K562 (cell line): ENCODE results near the gene OLFML2A. TPM values are rescaled to one million over a fixed set of nuclear protein-coding genes. Genes with fewer than 3 reads are reported as not detected.

Experiments used
- ATAC-seq: fragments of 200-7000 bp; cut with Tn5 transposase; 3 replicates; pipeline ENCODE4 v1.9.1; 2020; ENCODE audit warnings: moderate library complexity
- BruUV-seq: library from RNA; stranded (reverse); fragments of 400-500 nt; replicated peaks from 2 replicates; lab custom pipeline; 2021; lab: Mats Ljungman, UMichigan
- CTCF ChIA-PET: fragments of 300-600 bp; formaldehyde crosslinking; extraction: SDS; loops from one replicate; lab custom pipeline; 2021; ENCODE audit warnings: low intra/inter-chr PET ratio; lab: Yijun Ruan, JAX
- POLR2A ChIA-PET: fragments of 300-600, 350-650 bp; sonication (Branson Sonifier 250); formaldehyde crosslinking; extraction: SDS; loops from one replicate; lab custom pipeline; 2021; ENCODE audit warnings: antibody characterized with exemption, inconsistent platforms; lab: Yijun Ruan, JAX
- DNase-seq, 4 experiments: peaks; one replicate each; pipeline versions ENCODE4 v3.0.0 to v3.0.0-alpha.2; 2011 to 2018; ENCODE audit warnings: low spot score in 3 of 4, mixed read lengths in 3 of 4; ENCODE audit errors: extremely low read depth in 1 of 4
- FAIRE-seq: peaks from 2 replicates; lab custom pipeline; 2011; peaks lifted over from hg19 to GRCh38; lab: Jason Lieb, UNC
- H2AFZ ChIP-seq: 2 replicates; pipeline ENCODE4 v1.6.0; 2011; ENCODE audit warnings: low read depth, low read length, control low read depth, inconsistent platforms
- H3K27ac ChIP-seq: fragments of 200-600 bp; 3 replicates; pipeline ENCODE4 v1.8.0; 2011; ENCODE audit warnings: low read depth, mild to moderate bottlenecking, control low read depth, inconsistent platforms, low read length, moderate library complexity, mixed read lengths; ENCODE audit errors: extremely low read depth
- H3K27me3 ChIP-seq, 2 experiments: fragments of 300-600 bp in 1 of 2; 2 replicates in 1 of 2; 3 replicates in 1 of 2; pipeline versions ENCODE4 v1.6.0 to v1.8.0; 2011; ENCODE audit warnings: inconsistent platforms in 2 of 2, low read length in 2 of 2, mild to moderate bottlenecking in 1 of 2, mixed read lengths in 1 of 2, moderate library complexity in 1 of 2; ENCODE audit not compliant: control insufficient read depth in 2 of 2, insufficient read depth in 2 of 2
- H3K36me3 ChIP-seq: fragments of 300-600 bp; 3 replicates; pipeline ENCODE4 v1.8.0; 2011; ENCODE audit warnings: mild to moderate bottlenecking, low read length, inconsistent platforms; ENCODE audit not compliant: control insufficient read depth, insufficient read depth
- H3K4me1 ChIP-seq, 2 experiments: fragments of 200-600 bp in 1 of 2; replicated peaks in 1 of 2; 2 replicates in 1 of 2; 3 replicates in 1 of 2; pipeline versions ENCODE4 v1.5.1 to v1.8.0; 2011; ENCODE audit warnings: inconsistent platforms in 2 of 2, low read length in 2 of 2, mild to moderate bottlenecking in 1 of 2, mixed read lengths in 1 of 2, moderate library complexity in 1 of 2; ENCODE audit not compliant: control insufficient read depth in 2 of 2, insufficient read depth in 2 of 2
- H3K4me2 ChIP-seq: 2 replicates; pipeline ENCODE4 v1.6.1; 2011; ENCODE audit warnings: low read length, control low read depth, inconsistent platforms, mixed read lengths; ENCODE audit not compliant: insufficient read depth
- H3K4me3 ChIP-seq: fragments of 200-600 bp; sonication (generic), shearing (Covaris generic); 2 replicates; pipeline ENCODE4 v1.5.1; 2016; ENCODE audit warnings: control low read depth, inconsistent platforms
- H3K79me2 ChIP-seq: fragments of 200-600 bp; 3 replicates; pipeline ENCODE4 v1.8.0; 2011; ENCODE audit warnings: low read length, inconsistent platforms; ENCODE audit not compliant: control insufficient read depth, insufficient read depth
- H3K9ac ChIP-seq, 2 experiments: 2 replicates each; pipeline versions ENCODE4 v1.6.0 to v1.6.1; 2011; ENCODE audit warnings: low read depth in 2 of 2, low read length in 2 of 2, control low read depth in 1 of 2, inconsistent platforms in 1 of 2, mild to moderate bottlenecking in 1 of 2, mixed read lengths in 1 of 2; ENCODE audit not compliant: insufficient read depth in 1 of 2
- H3K9me1 ChIP-seq: one replicate; pipeline ENCODE4 v1.6.0; 2011; ENCODE audit warnings: inconsistent platforms, mild to moderate bottlenecking, low read length, moderate library complexity; ENCODE audit not compliant: control insufficient read depth, insufficient read depth
- H3K9me3 ChIP-seq: replicated peaks from 2 replicates; pipeline ENCODE4 v1.5.1; 2011; ENCODE audit warnings: low read depth, low read length, inconsistent platforms; ENCODE audit not compliant: control insufficient read depth, insufficient read depth
- H4K20me1 ChIP-seq: replicated peaks from 2 replicates; pipeline ENCODE4 v1.6.1; 2011; ENCODE audit warnings: low read length, inconsistent platforms, mixed read lengths; ENCODE audit not compliant: control insufficient read depth, insufficient read depth
- CBX1 ChIP-seq: sonication (generic); IDR thresholded peaks from 2 replicates; pipeline ENCODE4 v1.6.1; 2016; ENCODE audit warnings: antibody characterized with exemption, low read depth, mild to moderate bottlenecking
- KDM1A ChIP-seq, 2 experiments: fragments of 450-650 bp; IDR thresholded peaks; 2 replicates each; pipeline ENCODE4 v1.6.1; 2016; ENCODE audit warnings: mild to moderate bottlenecking in 2 of 2
- MTA2 ChIP-seq: fragments of 450-650 bp; IDR thresholded peaks from 2 replicates; pipeline ENCODE4 v1.6.1; 2016; ENCODE audit warnings: low read depth
- RB1 ChIP-seq: fragments of 450-650 bp; IDR thresholded peaks from 2 replicates; pipeline ENCODE4 v1.6.1; 2017; ENCODE audit warnings: low read depth, mild to moderate bottlenecking
- ZNF24 ChIP-seq: fragments of 450-650 bp; IDR thresholded peaks from 2 replicates; pipeline ENCODE4 v1.6.1; 2016
- WGBS: fragments of 100-300 bp; shearing (Covaris generic); methylation state at CpG from one replicate; pipeline ENCODE4 v1.1.6; 2016; ENCODE audit warnings: low coverage, mixed read lengths; ENCODE audit not compliant: insufficient coverage; ENCODE audit errors: missing lambda C conversion rate; 5-methylcytosine and 5-hydroxymethylcytosine counted together
- in situ Hi-C: fragments of 300-500 bp; cut with MboI; formaldehyde crosslinking; loops from 4 replicates; pipeline ENCODE4 v1.15.0; 2018; ENCODE audit warnings: inconsistent platforms, mixed read lengths
- intact Hi-C: fragments of 100-400 bp; cut with micrococcal nuclease; formaldehyde crosslinking; loops from 2 replicates; pipeline ENCODE4 v1.14.2; 2022
- polyA plus RNA-seq, 8 experiments: library from polyadenylated mRNA; depleted of rRNA in 4 of 8; stranded (reverse) in 5 of 8; unstranded in 3 of 8; fragments of >200 nt; fragmentation: Nextera tagmentation in 2 of 8; fragmentation: Illumina TruSeq in 1 of 8; extraction: Ambion mirVana in 2 of 8; extraction: Trizol in 1 of 8; gene quantifications; 2 replicates each; pipeline versions ENCODE4 v1.2.1 to v1.2.3, GENCODE V29; 2011 to 2014; ENCODE audit warnings: inconsistent platforms in 1 of 8, missing spikeins in 1 of 8
- total RNA-seq, 7 experiments: library from RNA; depleted of rRNA in 6 of 7; stranded (reverse); fragments of >200 nt in 6 of 7; fragmentation: Illumina TruSeq in 2 of 7; extraction: Trizol in 2 of 7; gene quantifications; 2 replicates each; pipeline versions ENCODE4 v1.2.1 to v1.2.3, GENCODE V29; 2011 to 2021; ENCODE audit warnings: low replicate concordance in 1 of 7

Gene OLFML2A
- total and polyA plus RNA-seq, 9 of the 15 experiments (the other 6 are each of a cell fraction or from before 2014, with no cell fraction given): 0.16 TPM; not detected in 8

DNA sequence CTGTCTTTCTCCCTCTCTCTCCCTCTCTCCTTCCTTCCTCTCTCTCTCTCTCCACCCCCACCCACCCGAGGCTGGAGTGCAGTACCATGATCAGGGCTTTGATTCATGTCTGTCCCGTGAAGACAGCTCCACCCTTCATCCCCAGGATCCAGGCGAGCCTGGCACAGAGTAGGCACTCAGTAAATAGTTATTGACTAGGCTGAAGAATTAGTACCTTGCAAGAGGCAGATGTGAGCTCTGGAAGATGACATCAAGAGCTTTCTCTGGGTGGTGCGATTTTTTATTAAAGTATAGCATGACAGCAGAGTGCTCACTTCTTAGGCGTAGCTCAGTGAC lies 52.4 kb downstream of the OLFML2A start:
- CTCF ChIA-PET: no interaction called here
- no peaks in the 10 kb centered on the region for H3K27me3 ChIP-seq
- no peak overlapping the region for H3K4me2 ChIP-seq
- H3K9ac ChIP-seq: no peak overlapping the region
- no TSS peak for BruUV-seq
- no peaks in the 10 kb centered on the region for H3K79me2 ChIP-seq
- TF ChIP-seq MTA2 (no peak), KDM1A (IDR thresholded peaks at IDR 0.05) (0 out of 4 replicates have a peak, but pooled peaks of 1 of the 2 experiments have one; percentile 16)
- no peaks in the 10 kb centered on the region for H3K36me3 ChIP-seq
- POLR2A ChIA-PET: interaction anchor here (0.6 to 1.0 kb wide), 3 partner anchors 10 to 263 kb away, joined by 4 to 7 read pairs (median 4); no protein-coding TSS in a partner anchor
- no peak overlapping the region for H2AFZ ChIP-seq
- WGBS: 14% methylated on average over 4 of the region's 5 CpGs
- H3K4me3 ChIP-seq: no peak overlapping the region
- H3K4me1 ChIP-seq: peaks cover 8 to 11% of the 10 kb centered on the region in 2 experiments; a peak in 4 of 5 replicates
- H4K20me1 ChIP-seq: no peaks in the 10 kb centered on the region
- FAIRE-seq (no peak), ATAC-seq (no peak), DNase-seq (no peak)
- H3K9me1 ChIP-seq: no peaks in the 10 kb centered on the region
- H3K27ac ChIP-seq: no peak overlapping the region
- intact Hi-C loops (no loop called here), in situ Hi-C loops (no loop called here)
- H3K9me3 ChIP-seq: no peaks in the 10 kb centered on the region

DNA sequence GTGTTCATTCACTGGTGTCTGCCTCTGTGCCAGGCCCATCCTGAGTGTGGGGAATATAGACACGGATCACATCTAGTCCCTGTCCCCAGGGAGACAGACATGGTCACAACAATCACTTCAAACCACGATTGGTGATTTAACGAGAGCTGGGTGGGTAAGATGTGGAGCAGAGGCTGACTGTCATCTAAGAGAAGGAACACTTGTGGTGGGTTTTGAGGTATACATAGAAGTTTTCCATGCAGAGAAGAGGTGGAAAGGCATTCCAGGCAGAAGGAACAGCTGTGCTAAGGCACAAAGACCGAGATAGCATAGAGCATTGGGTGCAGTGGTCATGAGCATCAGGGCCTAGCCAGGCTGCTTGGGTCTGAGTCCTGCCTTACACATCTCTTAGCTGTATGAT lies 53.7 kb downstream of the OLFML2A start:
- no peak overlapping the region for H3K4me2 ChIP-seq
- no peak overlapping the region for H3K27ac ChIP-seq
- H3K36me3 ChIP-seq: no peaks in the 10 kb centered on the region
- CTCF ChIA-PET: no interaction called here
- TF ChIP-seq RB1 (no peak), CBX1 (no peak), ZNF24 (peak; percentile 25; the same call in 1 of the 2 replicates)
- TF ChIP-seq, all 486 proteins: peak for 1
- Histone ChIP-seq H4K20me1 (no peaks in the 10 kb centered on the region), H3K79me2 (no peaks in the 10 kb centered on the region), H3K27me3 (no peaks in the 10 kb centered on the region), H3K4me1 (peaks cover 8 to 23% of the 10 kb centered on the region in 2 experiments; a peak in 4 of 5 replicates), H3K4me3 (no peak overlapping the region), H3K9me1 (no peaks in the 10 kb centered on the region), H3K9me3 (no peaks in the 10 kb centered on the region), H3K9ac (no peak overlapping the region), H2AFZ (no peak overlapping the region)
- in situ Hi-C loops (no loop called here), intact Hi-C loops (no loop called here)
- WGBS: 44% methylated on average over 4 of the region's 4 CpGs
- FAIRE-seq (no peak), ATAC-seq (no peak), DNase-seq (no peak)
- BruUV-seq: no TSS peak
- POLR2A ChIA-PET: interaction anchor here (0.7 kb wide), 1 partner anchor 12 kb away, joined by 3 read pairs; no protein-coding TSS in a partner anchor
